ENCODE data around the gene GPATCH2L.

The GPATCH2L gene

GRCh38 chr14:76129851-76130576 is 21.7 kb upstream of the GPATCH2L start:
- H3K27me3 Mint-ChIP-seq, result peaks cover 67% of the 10 kb centered on the region
- H3K4me3 Mint-ChIP-seq, result no peak overlapping the region
- H3K27ac Mint-ChIP-seq, result no peak overlapping the region
- H3K4me1 Mint-ChIP-seq (ENCODE audit: low read depth), result no peaks in the 10 kb centered on the region
- no peaks in the 10 kb centered on the region for H3K9me3 Mint-ChIP-seq
- no peaks in the 10 kb centered on the region for H3K36me3 Mint-ChIP-seq (ENCODE audit: low read depth)

DNA sequence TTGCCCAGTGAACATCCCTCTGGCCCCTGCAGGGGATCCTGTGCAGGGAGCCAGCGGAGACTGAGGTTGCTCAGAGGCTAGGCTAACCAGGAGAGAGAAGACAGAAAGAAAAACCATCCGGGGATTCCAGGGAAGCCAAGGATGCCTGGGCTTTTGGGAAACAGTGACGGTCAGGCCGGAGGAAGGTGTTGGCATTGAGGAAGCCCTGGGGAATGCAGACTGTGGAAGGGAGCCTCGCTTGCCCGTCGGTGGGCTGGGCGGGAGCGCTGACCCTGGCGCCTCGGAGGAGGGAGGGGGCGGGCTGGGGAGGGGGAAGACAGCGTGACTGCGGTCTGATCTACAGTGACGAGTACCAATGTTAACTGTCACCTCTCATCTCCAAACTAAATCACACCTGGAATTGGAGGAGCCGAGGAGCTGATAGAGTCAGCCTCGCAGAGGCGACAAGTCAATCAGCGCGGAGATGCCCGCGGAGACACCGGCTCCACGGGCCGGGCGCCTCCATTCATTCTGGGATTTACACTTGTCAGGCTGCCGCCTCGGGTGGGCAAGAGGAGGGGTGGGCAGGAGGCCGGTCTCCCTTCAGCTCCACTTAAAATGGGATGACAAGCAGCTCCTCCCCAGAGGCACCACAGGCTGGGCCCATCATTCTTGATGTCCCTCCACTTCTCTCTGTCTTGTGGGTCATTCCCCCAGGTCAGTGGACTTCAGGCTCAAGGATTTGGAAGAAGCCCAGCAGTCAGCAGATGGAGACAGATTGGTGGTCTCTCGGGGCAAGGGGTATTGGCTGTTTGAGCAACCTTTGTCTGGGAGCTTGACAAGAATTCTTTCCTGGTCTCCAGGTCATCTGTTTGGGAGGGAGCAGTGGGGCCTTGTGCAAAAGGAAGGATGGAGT is 20.4 kb upstream of the GPATCH2L start:
- Mint-ChIP-seq H3K4me1 (ENCODE audit: low read depth) (no peaks in the 10 kb centered on the region), H3K4me3 (no peak overlapping the region), H3K27ac (no peak overlapping the region), H3K36me3 (ENCODE audit: low read depth) (no peaks in the 10 kb centered on the region), H3K27me3 (peaks cover 75% of the 10 kb centered on the region), H3K9me3 (no peaks in the 10 kb centered on the region)

- no peak overlapping the region for H3K4me3 Mint-ChIP-seq
- H3K4me1 Mint-ChIP-seq (ENCODE audit: low read depth), result peaks cover 2% of the 10 kb centered on the region
- H3K36me3 Mint-ChIP-seq (ENCODE audit: low read depth), result no peaks in the 10 kb centered on the region
- H3K9me3 Mint-ChIP-seq, result no peaks in the 10 kb centered on the region
- H3K27me3 Mint-ChIP-seq, result peaks cover 84% of the 10 kb centered on the region
- no peak overlapping the region for H3K27ac Mint-ChIP-seq
These were observed 18.6 kb upstream of the GPATCH2L start for GRCh38 chr14:76133103-76133502.

- no peaks in the 10 kb centered on the region for H3K36me3 Mint-ChIP-seq (ENCODE audit: low read depth)
These were observed 17.5 kb upstream of the GPATCH2L start for GRCh38 chr14:76134231-76134630.

DNA sequence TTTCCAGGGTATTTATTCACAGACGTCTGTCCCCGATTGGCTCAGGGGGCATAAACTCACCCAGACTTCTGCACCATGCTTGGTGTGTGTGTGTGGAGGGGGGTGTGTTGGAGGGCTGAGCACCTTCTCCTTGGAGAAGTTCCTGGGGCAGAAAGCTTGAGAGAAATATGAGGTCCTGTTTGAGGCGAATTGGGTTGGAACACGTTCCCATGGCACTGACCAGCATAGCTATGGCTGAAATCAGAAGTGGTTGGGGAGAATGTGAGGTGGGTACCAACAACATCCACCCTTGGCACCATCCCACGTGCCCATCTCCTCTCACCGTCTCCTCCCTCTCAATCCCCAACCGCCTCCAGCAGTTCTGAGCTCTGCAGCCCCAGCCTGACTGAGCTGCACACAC is 16.0 kb upstream of the GPATCH2L start:
- peaks cover 6% of the 10 kb centered on the region for H3K4me1 Mint-ChIP-seq (ENCODE audit: low read depth)

More at GRCh38 chr14:76134231-76134630, 17.5 kb upstream of the GPATCH2L start:
- H3K27ac Mint-ChIP-seq, result no peak overlapping the region
- peaks cover 86% of the 10 kb centered on the region for H3K27me3 Mint-ChIP-seq
- H3K4me3 Mint-ChIP-seq, result no peak overlapping the region
- H3K4me1 Mint-ChIP-seq (ENCODE audit: low read depth), result peaks cover 6% of the 10 kb centered on the region
- H3K9me3 Mint-ChIP-seq, result no peaks in the 10 kb centered on the region

GRCh38 chr14:76136476-76137110 is 15.1 kb upstream of the GPATCH2L start:
- no peak overlapping the region for H3K27ac Mint-ChIP-seq
- H3K27me3 Mint-ChIP-seq, result peaks cover 90% of the 10 kb centered on the region
- no peak overlapping the region for H3K4me3 Mint-ChIP-seq
- H3K4me1 Mint-ChIP-seq (ENCODE audit: low read depth), result peaks cover 6% of the 10 kb centered on the region
- no peaks in the 10 kb centered on the region for H3K36me3 Mint-ChIP-seq (ENCODE audit: low read depth)
- H3K9me3 Mint-ChIP-seq, result no peaks in the 10 kb centered on the region

More for the DNA sequence above, 16.0 kb upstream of the GPATCH2L start:
- no peak overlapping the region for H3K27ac Mint-ChIP-seq
- no peaks in the 10 kb centered on the region for H3K9me3 Mint-ChIP-seq
- H3K4me3 Mint-ChIP-seq, result no peak overlapping the region
- H3K36me3 Mint-ChIP-seq (ENCODE audit: low read depth), result no peaks in the 10 kb centered on the region
- peaks cover 89% of the 10 kb centered on the region for H3K27me3 Mint-ChIP-seq

DNA sequence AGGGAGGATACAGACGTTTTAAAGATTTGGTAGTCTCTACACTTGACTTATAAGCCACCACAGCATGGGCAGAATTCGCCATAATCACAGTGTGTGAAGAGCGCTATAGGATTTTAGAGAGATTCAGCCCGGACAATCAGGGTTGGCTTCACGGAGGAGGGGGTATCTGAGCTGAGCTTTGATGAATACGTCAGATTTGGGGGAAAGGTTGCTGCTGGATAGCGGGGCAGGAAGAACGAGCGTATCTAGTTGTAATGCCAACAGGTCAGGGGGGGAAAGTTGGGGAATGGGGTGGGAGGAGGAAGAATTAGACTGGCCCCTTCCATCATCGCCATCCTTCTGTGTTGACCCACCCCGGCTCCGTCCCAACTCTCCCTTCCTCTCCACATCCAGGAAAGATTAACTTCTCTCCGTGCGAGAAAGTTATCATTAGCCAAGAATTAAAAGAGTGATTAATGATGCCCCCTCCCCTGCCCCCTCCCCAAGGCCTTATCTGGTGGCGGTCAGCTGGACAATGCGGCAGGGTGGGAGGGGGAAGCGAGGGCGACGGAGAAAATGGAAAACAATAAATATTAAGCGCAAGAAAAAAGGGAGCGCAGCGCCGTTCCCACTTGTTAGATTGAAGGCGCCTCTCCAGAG is 13.5 kb upstream of the GPATCH2L start:
- H3K27ac Mint-ChIP-seq, result no peak overlapping the region
- peaks cover 83% of the 10 kb centered on the region for H3K27me3 Mint-ChIP-seq
- H3K4me3 Mint-ChIP-seq, result no peak overlapping the region
- H3K9me3 Mint-ChIP-seq, result peaks cover 2% of the 10 kb centered on the region
- peaks cover 2% of the 10 kb centered on the region for H3K36me3 Mint-ChIP-seq (ENCODE audit: low read depth)
- peaks cover 6% of the 10 kb centered on the region for H3K4me1 Mint-ChIP-seq (ENCODE audit: low read depth)

GRCh38 chr14:76138758-76139723 is 12.7 kb upstream of the GPATCH2L start:
- Mint-ChIP-seq H3K27me3 (peaks cover 77% of the 10 kb centered on the region), H3K27ac (no peak overlapping the region), H3K4me3 (no peak overlapping the region), H3K9me3 (peaks cover 5% of the 10 kb centered on the region), H3K36me3 (ENCODE audit: low read depth) (peaks cover 4% of the 10 kb centered on the region), H3K4me1 (ENCODE audit: low read depth) (peaks cover 6% of the 10 kb centered on the region)

- H3K27ac Mint-ChIP-seq, result no peak overlapping the region
These were observed 8.1 kb upstream of the GPATCH2L start for GRCh38 chr14:76143642-76144041.

GRCh38 chr14:76146976-76147375 is 4.7 kb upstream of the GPATCH2L start:
- H3K27ac Mint-ChIP-seq, result no peak overlapping the region

More at GRCh38 chr14:76143642-76144041, 8.1 kb upstream of the GPATCH2L start:
- Mint-ChIP-seq H3K27me3 (peaks cover 45% of the 10 kb centered on the region), H3K9me3 (peaks cover 10% of the 10 kb centered on the region), H3K4me3 (no peak overlapping the region), H3K36me3 (ENCODE audit: low read depth) (peaks cover 4% of the 10 kb centered on the region), H3K4me1 (ENCODE audit: low read depth) (no peaks in the 10 kb centered on the region)

GRCh38 chr14:76149196-76149595 is 2.5 kb upstream of the GPATCH2L start:
- Mint-ChIP-seq H3K27ac (no peak overlapping the region), H3K4me3 (no peak overlapping the region), H3K4me1 (ENCODE audit: low read depth) (peaks cover 25% of the 10 kb centered on the region), H3K9me3 (peaks cover 8% of the 10 kb centered on the region), H3K36me3 (ENCODE audit: low read depth) (peaks cover 17% of the 10 kb centered on the region), H3K27me3 (peaks cover 9% of the 10 kb centered on the region)

More at GRCh38 chr14:76146976-76147375, 4.7 kb upstream of the GPATCH2L start:
- Mint-ChIP-seq H3K4me1 (ENCODE audit: low read depth) (peaks cover 6% of the 10 kb centered on the region), H3K9me3 (peaks cover 14% of the 10 kb centered on the region), H3K27me3 (peaks cover 18% of the 10 kb centered on the region), H3K36me3 (ENCODE audit: low read depth) (peaks cover 4% of the 10 kb centered on the region), H3K4me3 (no peak overlapping the region)

- H3K4me3 Mint-ChIP-seq, result peak overlapping the region; percentile 96
- H3K27ac Mint-ChIP-seq, result peak overlapping the region; percentile 81
- H3K27me3 Mint-ChIP-seq, result no peaks in the 10 kb centered on the region
- H3K4me1 Mint-ChIP-seq (ENCODE audit: low read depth), result peaks cover 56% of the 10 kb centered on the region
- H3K9me3 Mint-ChIP-seq, result peaks cover 4% of the 10 kb centered on the region
- peaks cover 48% of the 10 kb centered on the region for H3K36me3 Mint-ChIP-seq (ENCODE audit: low read depth)
These were observed 585 bp downstream of the GPATCH2L start for GRCh38 chr14:76152333-76152681.

GRCh38 chr14:76153919-76154318 is 2.2 kb downstream of the GPATCH2L start:
- peaks cover 64% of the 10 kb centered on the region for H3K36me3 Mint-ChIP-seq (ENCODE audit: low read depth)
- no peak overlapping the region for H3K27ac Mint-ChIP-seq
- peaks cover 64% of the 10 kb centered on the region for H3K4me1 Mint-ChIP-seq (ENCODE audit: low read depth)

More at GRCh38 chr14:76153919-76154318, 2.2 kb downstream of the GPATCH2L start:
- peaks cover 4% of the 10 kb centered on the region for H3K9me3 Mint-ChIP-seq
- H3K4me3 Mint-ChIP-seq, result peak overlapping the region; percentile 96
- H3K27me3 Mint-ChIP-seq, result no peaks in the 10 kb centered on the region

All from stimulated activated naive CD8-positive, alpha-beta T cell treated with anti-CD3 and anti-CD28 coated beads, Interleukin-15, Interleukin-2, amounts not matched to agents 100 ng/mL and 50 ng/mL, for 24 hours (primary cell).